GM10266 (cell line): ENCODE measurements around the gene AGXT2.

Source experiments
- DNase-seq: peaks from one replicate; pipeline ENCODE4 v3.0.0; 2012; ENCODE audit errors: extremely low spot score
- TF ChIP-seq, protein P1 (sequence below): IDR thresholded peaks from 2 replicates; pipeline ENCODE4 v1.5.1; 2012; ENCODE audit warnings: mild to moderate bottlenecking, low read depth; ENCODE audit not compliant: control insufficient read depth, insufficient read depth; ENCODE audit errors: missing control alignments

The AGXT2 gene

GRCh38 chr5:35067985-35068384 lies 20.2 kb upstream of the AGXT2 start:
- no peak for DNase-seq
- TF ChIP-seq, protein P1, sequence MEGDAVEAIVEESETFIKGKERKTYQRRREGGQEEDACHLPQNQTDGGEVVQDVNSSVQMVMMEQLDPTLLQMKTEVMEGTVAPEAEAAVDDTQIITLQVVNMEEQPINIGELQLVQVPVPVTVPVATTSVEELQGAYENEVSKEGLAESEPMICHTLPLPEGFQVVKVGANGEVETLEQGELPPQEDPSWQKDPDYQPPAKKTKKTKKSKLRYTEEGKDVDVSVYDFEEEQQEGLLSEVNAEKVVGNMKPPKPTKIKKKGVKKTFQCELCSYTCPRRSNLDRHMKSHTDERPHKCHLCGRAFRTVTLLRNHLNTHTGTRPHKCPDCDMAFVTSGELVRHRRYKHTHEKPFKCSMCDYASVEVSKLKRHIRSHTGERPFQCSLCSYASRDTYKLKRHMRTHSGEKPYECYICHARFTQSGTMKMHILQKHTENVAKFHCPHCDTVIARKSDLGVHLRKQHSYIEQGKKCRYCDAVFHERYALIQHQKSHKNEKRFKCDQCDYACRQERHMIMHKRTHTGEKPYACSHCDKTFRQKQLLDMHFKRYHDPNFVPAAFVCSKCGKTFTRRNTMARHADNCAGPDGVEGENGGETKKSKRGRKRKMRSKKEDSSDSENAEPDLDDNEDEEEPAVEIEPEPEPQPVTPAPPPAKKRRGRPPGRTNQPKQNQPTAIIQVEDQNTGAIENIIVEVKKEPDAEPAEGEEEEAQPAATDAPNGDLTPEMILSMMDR = no peak

DNA sequence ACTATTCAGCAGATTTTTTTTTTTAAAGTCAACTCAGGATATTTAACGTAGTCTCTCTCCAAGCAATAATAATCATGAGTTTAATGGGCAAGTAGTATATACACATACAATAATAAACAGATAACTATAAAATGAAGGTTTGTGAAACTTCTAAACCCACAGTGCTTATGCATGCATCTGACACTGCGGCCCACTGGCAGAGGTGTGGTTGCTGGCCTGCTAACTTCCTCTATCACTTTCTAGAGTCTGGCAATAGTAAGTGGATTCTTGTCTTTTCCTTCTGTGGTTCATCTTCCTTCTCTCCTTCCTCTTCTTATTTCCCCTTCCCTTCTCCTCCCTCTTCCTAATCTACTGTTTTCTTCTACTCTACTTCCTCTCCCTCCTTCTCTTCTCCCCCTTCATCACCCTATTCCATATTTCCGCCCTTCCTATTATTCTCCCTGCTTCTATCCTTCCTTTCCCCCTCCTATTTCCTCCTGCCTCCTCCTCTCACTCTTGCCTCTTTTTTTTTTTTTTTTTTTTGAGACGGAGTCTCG lies 18.6 kb upstream of the AGXT2 start:
- TF ChIP-seq, protein P1 = no peak
- no peak for DNase-seq

DNA sequence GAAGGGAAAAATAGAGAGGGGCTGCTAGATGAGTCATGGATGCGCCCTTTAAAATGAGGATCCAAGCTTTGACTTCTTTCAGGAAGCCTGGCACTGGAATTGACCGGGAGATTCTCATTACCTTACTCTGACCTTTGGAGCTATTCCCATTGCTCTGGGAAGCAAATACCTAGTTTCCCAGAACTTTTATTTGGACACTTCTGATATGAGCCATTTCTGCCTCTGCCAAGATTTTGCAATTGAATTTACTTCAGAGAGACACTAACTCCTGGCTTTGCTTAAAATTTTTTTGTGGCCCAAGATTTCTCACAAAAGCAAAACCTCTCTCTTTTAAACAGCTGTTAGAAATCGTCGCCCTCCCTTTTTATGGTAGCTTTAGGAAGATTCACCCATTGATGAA lies 15.7 kb upstream of the AGXT2 start:
- TF ChIP-seq, protein P1 = no peak
- DNase-seq = no peak

- no peak for DNase-seq
- TF ChIP-seq, protein P1 = no peak
Measured at GRCh38 chr5:35061211-35061770, 13.5 kb upstream of the AGXT2 start.

DNA sequence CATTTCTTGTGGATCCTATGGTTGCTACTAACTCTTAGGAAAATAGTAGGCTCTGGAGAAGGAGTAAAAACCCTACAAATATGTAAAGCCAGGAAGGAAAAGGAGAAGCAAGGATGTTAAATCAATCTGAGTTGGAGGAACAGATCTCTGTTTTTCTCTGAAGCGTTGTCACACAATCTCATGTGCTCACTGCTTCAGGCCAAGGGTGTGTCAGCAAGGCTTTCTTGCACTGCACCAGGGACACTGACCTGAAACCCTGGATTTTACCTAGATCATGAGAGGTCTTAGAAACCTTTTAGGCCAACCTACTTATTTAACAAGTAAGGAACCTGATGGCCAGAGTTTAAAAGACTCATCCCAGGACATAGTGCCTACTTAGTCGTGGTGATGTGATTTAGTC lies 12.5 kb upstream of the AGXT2 start:
- TF ChIP-seq, protein P1 = no peak
- no peak for DNase-seq

- TF ChIP-seq, protein P1 = no peak
- no peak for DNase-seq
Measured at GRCh38 chr5:35059251-35059650, 11.5 kb upstream of the AGXT2 start.

GRCh38 chr5:35058374-35058788 lies 10.6 kb upstream of the AGXT2 start:
- TF ChIP-seq, protein P1 = no peak

More at GRCh38 chr5:35058374-35058788, 10.6 kb upstream of the AGXT2 start:
- peak; percentile 22 for DNase-seq
